Ectodermal cell (in vitro differentiated cells): ENCODE measurements around the gene DNAJC5G.
"Not testable (repeated sequence)": the region's sequence is repeated elsewhere in the genome, so short reads cannot be mapped to it uniquely, and the experiment has no call there.

Experiments used
- H3K27ac ChIP-seq: 2 replicates; pipeline ENCODE4 v1.7.0; 2013; ENCODE audit warnings: mild to moderate bottlenecking, low read depth, low read length; ENCODE audit not compliant: insufficient read depth, poor library complexity, severe bottlenecking
- H3K27me3 ChIP-seq: 2 replicates; pipeline ENCODE4 v1.7.0; 2013; ENCODE audit warnings: mild to moderate bottlenecking, low read length; ENCODE audit not compliant: insufficient read depth, control insufficient read depth, poor library complexity, severe bottlenecking
- H3K36me3 ChIP-seq: one replicate; pipeline ENCODE4 v1.7.0; 2013; ENCODE audit warnings: low read length; ENCODE audit not compliant: control insufficient read depth, insufficient read depth
- H3K4me1 ChIP-seq: one replicate; pipeline ENCODE4 v1.7.0; 2013; ENCODE audit warnings: low read length; ENCODE audit not compliant: control insufficient read depth, insufficient read depth
- H3K4me3 ChIP-seq: 2 replicates; pipeline ENCODE4 v1.7.0; 2013; ENCODE audit warnings: low read depth, low read length, control low read depth; ENCODE audit not compliant: insufficient read depth
- H3K9me3 ChIP-seq: 2 replicates; pipeline ENCODE4 v1.7.0; 2013; ENCODE audit warnings: mild to moderate bottlenecking, low read length, moderate library complexity; ENCODE audit not compliant: control insufficient read depth
- WGBS, 2 experiments: methylation state at CpG; one replicate each; pipeline ENCODE4 v1.1.7; 2013; ENCODE audit warnings: missing lambda C conversion rate in 2 of 2; 5-methylcytosine and 5-hydroxymethylcytosine counted together

Gene DNAJC5G

GRCh38 chr2:27264253-27264752, 10.9 kb upstream of the DNAJC5G start:
- no peak overlapping the region for H3K27ac ChIP-seq
- H3K27me3 ChIP-seq = peaks cover 81% of the 10 kb centered on the region
- H3K9me3 ChIP-seq = no peaks in the 10 kb centered on the region
- WGBS, 2 experiments = 0 to 1% methylated on average over 37 to 38 of the region's 38 CpGs
- H3K4me3 ChIP-seq = peak overlapping the region; percentile 32
- H3K4me1 ChIP-seq = peaks cover 15% of the 10 kb centered on the region
- H3K36me3 ChIP-seq = no peaks in the 10 kb centered on the region

GRCh38 chr2:27264753-27265535, 10.3 kb upstream of the DNAJC5G start:
- Histone ChIP-seq H3K9me3 (no peaks in the 10 kb centered on the region), H3K36me3 (no peaks in the 10 kb centered on the region), H3K27ac (no peak overlapping the region), H3K4me3 (peak overlapping the region; percentile 32), H3K4me1 (peaks cover 15% of the 10 kb centered on the region), H3K27me3 (peaks cover 75% of the 10 kb centered on the region)
- 5% methylated on average over 56 of the region's 56 CpGs for WGBS, 2 experiments

- Histone ChIP-seq H3K4me1 (peaks cover 15% of the 10 kb centered on the region), H3K27ac (no peak overlapping the region), H3K4me3 (no peak overlapping the region), H3K9me3 (no peaks in the 10 kb centered on the region), H3K36me3 (no peaks in the 10 kb centered on the region), H3K27me3 (peaks cover 70% of the 10 kb centered on the region)
Observed at GRCh38 chr2:27265536-27265870, 9.7 kb upstream of the DNAJC5G start.

- WGBS, 2 experiments = 90 to 92% methylated on average over 13 of the region's 13 CpGs
- not testable (repeated sequence) for H3K9me3 ChIP-seq, H3K27ac ChIP-seq, H3K4me3 ChIP-seq, H3K4me1 ChIP-seq, H3K36me3 ChIP-seq
- H3K27me3 ChIP-seq = peaks cover 42% of the 10 kb centered on the region
Observed at GRCh38 chr2:27268296-27268695, 6.9 kb upstream of the DNAJC5G start.

- 76 to 96% methylated on average over 2 of the region's 3 CpGs for WGBS, 2 experiments
- Histone ChIP-seq H3K27ac (no peak overlapping the region), H3K9me3 (no peaks in the 10 kb centered on the region), H3K4me1 (no peaks in the 10 kb centered on the region), H3K27me3 (peaks cover 23% of the 10 kb centered on the region), H3K36me3 (no peaks in the 10 kb centered on the region), H3K4me3 (no peak overlapping the region)
Observed at GRCh38 chr2:27270131-27270530, 5.1 kb upstream of the DNAJC5G start.

GRCh38 chr2:27270670-27271069, 4.6 kb upstream of the DNAJC5G start:
- WGBS, 2 experiments = 87 to 91% methylated on average over 2 of the region's 2 CpGs
- Histone ChIP-seq H3K36me3 (no peaks in the 10 kb centered on the region), H3K27ac (no peak overlapping the region), H3K27me3 (peaks cover 18% of the 10 kb centered on the region), H3K4me3 (no peak overlapping the region), H3K9me3 (no peaks in the 10 kb centered on the region), H3K4me1 (no peaks in the 10 kb centered on the region)

- H3K27ac ChIP-seq = no peak overlapping the region
- no peaks in the 10 kb centered on the region for H3K9me3 ChIP-seq
- 86% methylated on average over 9 to 11 of the region's 11 CpGs for WGBS, 2 experiments
- no peak overlapping the region for H3K4me3 ChIP-seq
- H3K4me1 ChIP-seq = no peaks in the 10 kb centered on the region
- peaks cover 7% of the 10 kb centered on the region for H3K27me3 ChIP-seq
- no peaks in the 10 kb centered on the region for H3K36me3 ChIP-seq
Observed at GRCh38 chr2:27271631-27272340, 3.4 kb upstream of the DNAJC5G start.

GRCh38 chr2:27272537-27273522, 2.4 kb upstream of the DNAJC5G start:
- not testable (repeated sequence) for H3K4me3 ChIP-seq, H3K36me3 ChIP-seq, H3K4me1 ChIP-seq, H3K27me3 ChIP-seq, H3K9me3 ChIP-seq, H3K27ac ChIP-seq
- WGBS, 2 experiments = 90% methylated on average over 15 of the region's 15 CpGs

GRCh38 chr2:27278010-27278409, 2.8 kb downstream of the DNAJC5G start:
- WGBS, 2 experiments = 84 to 94% methylated on average over 1 of the region's 1 CpG
- H3K4me3 ChIP-seq = no peak overlapping the region

GRCh38 chr2:27280826-27281225, 5.6 kb downstream of the DNAJC5G start:
- no peaks in the 10 kb centered on the region for H3K9me3 ChIP-seq
- peaks cover 8% of the 10 kb centered on the region for H3K27me3 ChIP-seq
- WGBS, 2 experiments = 92 to 95% methylated on average over 3 of the region's 3 CpGs
- H3K4me3 ChIP-seq = no peak overlapping the region
- H3K36me3 ChIP-seq = no peaks in the 10 kb centered on the region
- H3K4me1 ChIP-seq = peaks cover 9% of the 10 kb centered on the region
- H3K27ac ChIP-seq = no peak overlapping the region

More at GRCh38 chr2:27278010-27278409, 2.8 kb downstream of the DNAJC5G start:
- Histone ChIP-seq H3K36me3 (no peaks in the 10 kb centered on the region), H3K27me3 (peaks cover 4% of the 10 kb centered on the region), H3K4me1 (peaks cover 9% of the 10 kb centered on the region), H3K27ac (no peak overlapping the region), H3K9me3 (no peaks in the 10 kb centered on the region)
